ENCODE measurements around the gene SLMAP.
"Not testable (repeated sequence)": the region's sequence is repeated elsewhere in the genome, so short reads cannot be mapped to it uniquely, and the experiment has no call there.

SLMAP gene

DNA sequence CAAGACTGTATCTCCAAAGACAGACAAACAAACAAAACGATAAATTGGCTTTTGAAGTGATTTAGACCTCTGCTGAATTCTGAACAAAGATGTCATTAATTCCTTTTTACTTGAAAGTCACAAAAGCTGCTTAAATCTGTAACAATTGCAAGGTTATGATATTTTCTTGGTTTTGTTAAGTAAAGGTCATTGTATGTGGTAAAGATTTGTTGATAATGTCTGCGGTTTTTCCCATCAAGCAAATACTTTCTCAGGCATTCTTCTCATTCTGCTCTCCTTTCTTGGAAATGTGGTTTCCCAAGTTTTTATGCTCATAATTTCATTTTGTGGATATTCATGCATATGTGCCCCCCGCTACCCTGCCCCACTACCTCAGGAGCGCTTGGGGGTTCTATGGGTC is 116.5 kb downstream of the SLMAP start:
- Histone ChIP-seq H3K9me3 (ENCODE audit: insufficient read depth, low read depth, low read length) (no peaks in the 10 kb centered on the region), H3K27ac (ENCODE audit: low read depth, low read length) (no peak overlapping the region), H3K4me2 (ENCODE audit: low read length) (no peak overlapping the region), H3K79me1 (ENCODE audit: low read length) (no peaks in the 10 kb centered on the region), H3K36me3 (ENCODE audit: control insufficient read depth in 1 of 2, insufficient read depth in 2 of 2, low read length in 2 of 2) (peaks cover 2 to 3% of the 10 kb centered on the region in 2 experiments), H4K8ac (ENCODE audit: low read depth, low read length) (no peak overlapping the region), H4K91ac (ENCODE audit: low read depth, low read length) (no peak overlapping the region), H3K4me3 (ENCODE audit: low read depth, low read length) (no peak overlapping the region), H3K79me2 (ENCODE audit: control insufficient read depth, insufficient read depth, low read length, poor library complexity) (no peaks in the 10 kb centered on the region), H2AK5ac (ENCODE audit: low read length) (no peak overlapping the region), H2BK5ac (ENCODE audit: low read depth, low read length, poor library complexity) (no peak overlapping the region), H3K14ac (ENCODE audit: low read length) (no peak overlapping the region), H3K9ac (ENCODE audit: low read length) (no peak overlapping the region), H3K23ac (ENCODE audit: low read length) (no peak overlapping the region), H3K27me3 (ENCODE audit: insufficient read depth, low read length) (no peaks in the 10 kb centered on the region), H2BK12ac (ENCODE audit: low read length) (no peak overlapping the region), H2AFZ (ENCODE audit: insufficient read depth, low read length, poor library complexity) (no peak overlapping the region), H4K12ac (ENCODE audit: low read depth, low read length) (no peak overlapping the region), H3K4me1 (ENCODE audit: control insufficient read depth in 1 of 2, insufficient read depth in 2 of 2, low read length in 2 of 2) (no peaks in the 10 kb centered on the region), H3K18ac (ENCODE audit: low read length) (no peak overlapping the region), H3K4ac (ENCODE audit: low read depth, low read length) (no peak overlapping the region), H2BK120ac (ENCODE audit: insufficient read depth, low read length, poor library complexity) (no peak overlapping the region)
- peak; percentile 21 to 77 for DNase-seq
- no CpG with 5 or more reads among the region's 4 CpGs for WGBS (ENCODE audit: extremely low coverage, insufficient coverage, insufficient read length)

DNA sequence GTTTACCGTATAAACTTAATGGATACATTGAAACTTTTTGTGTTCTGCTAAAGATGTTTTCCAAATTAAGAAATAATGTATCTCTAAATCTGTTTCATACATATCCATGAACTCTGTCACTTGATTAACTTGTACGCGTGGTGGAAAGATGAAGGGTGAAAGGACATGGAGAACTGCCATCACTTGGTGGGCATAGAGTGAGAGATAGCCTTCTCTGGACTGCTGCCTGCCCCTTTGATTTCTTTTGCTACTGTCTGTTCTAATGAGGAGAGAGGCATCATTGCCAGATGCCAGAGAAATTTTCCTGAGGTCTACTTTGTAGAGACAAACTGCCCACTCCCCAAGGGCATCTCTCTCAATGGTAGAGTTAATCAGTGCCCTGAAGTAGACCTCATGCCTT is 120.5 kb downstream of the SLMAP start:
- Histone ChIP-seq H2BK5ac (ENCODE audit: low read depth, low read length, poor library complexity) (no peak overlapping the region), H2AFZ (ENCODE audit: insufficient read depth, low read length, poor library complexity) (no peak overlapping the region), H3K36me3 (ENCODE audit: control insufficient read depth in 1 of 2, insufficient read depth in 2 of 2, low read length in 2 of 2) (peaks cover 0 to 8% of the 10 kb centered on the region in 2 experiments), H4K8ac (ENCODE audit: low read depth, low read length) (no peak overlapping the region), H3K4ac (ENCODE audit: low read depth, low read length) (no peak overlapping the region), H3K79me1 (ENCODE audit: low read length) (no peaks in the 10 kb centered on the region), H3K4me1 (ENCODE audit: control insufficient read depth in 1 of 2, insufficient read depth in 2 of 2, low read length in 2 of 2) (no peaks in the 10 kb centered on the region), H4K12ac (ENCODE audit: low read depth, low read length) (no peak overlapping the region), H4K91ac (ENCODE audit: low read depth, low read length) (no peak overlapping the region), H3K79me2 (ENCODE audit: control insufficient read depth, insufficient read depth, low read length, poor library complexity) (no peaks in the 10 kb centered on the region), H2AK5ac (ENCODE audit: low read length) (no peak overlapping the region), H3K4me2 (ENCODE audit: low read length) (no peak overlapping the region), H2BK12ac (ENCODE audit: low read length) (no peak overlapping the region), H3K9me3 (ENCODE audit: insufficient read depth, low read depth, low read length) (no peaks in the 10 kb centered on the region), H3K23ac (ENCODE audit: low read length) (no peak overlapping the region), H3K9ac (ENCODE audit: low read length) (no peak overlapping the region), H3K14ac (ENCODE audit: low read length) (no peak overlapping the region), H3K18ac (ENCODE audit: low read length) (no peak overlapping the region), H3K4me3 (ENCODE audit: low read depth, low read length) (no peak overlapping the region), H2BK120ac (ENCODE audit: insufficient read depth, low read length, poor library complexity) (no peak overlapping the region), H3K27ac (ENCODE audit: low read depth, low read length) (no peak overlapping the region), H3K27me3 (ENCODE audit: insufficient read depth, low read length) (no peaks in the 10 kb centered on the region)
- no peak for DNase-seq
- no CpG with 5 or more reads among the region's 3 CpGs for WGBS (ENCODE audit: extremely low coverage, insufficient coverage, insufficient read length)

DNA sequence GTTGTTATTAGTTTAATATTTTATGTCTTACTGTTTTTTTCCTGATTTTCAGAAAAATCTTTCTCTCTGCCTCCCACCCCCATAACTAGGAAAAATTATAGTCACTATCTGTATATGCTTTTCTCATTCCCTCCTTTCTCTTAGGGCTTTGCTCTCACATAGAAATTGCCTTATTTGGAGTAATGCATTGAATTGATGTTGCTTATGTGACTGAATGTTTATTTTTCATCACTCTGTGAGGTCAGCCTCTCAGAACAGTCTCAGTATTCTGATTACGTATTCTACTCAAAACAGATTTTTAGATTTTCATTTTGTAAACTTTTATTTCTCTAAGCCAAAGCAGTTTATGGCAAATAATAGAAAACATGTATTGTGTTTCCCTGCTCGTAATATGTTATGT is 121.0 kb downstream of the SLMAP start:
- Histone ChIP-seq H3K27me3 (ENCODE audit: insufficient read depth, low read length) (no peaks in the 10 kb centered on the region), H3K79me1 (ENCODE audit: low read length) (no peaks in the 10 kb centered on the region), H4K12ac (ENCODE audit: low read depth, low read length) (no peak overlapping the region), H4K91ac (ENCODE audit: low read depth, low read length) (no peak overlapping the region), H3K18ac (ENCODE audit: low read length) (no peak overlapping the region), H3K9ac (ENCODE audit: low read length) (no peak overlapping the region), H4K8ac (ENCODE audit: low read depth, low read length) (no peak overlapping the region), H2AFZ (ENCODE audit: insufficient read depth, low read length, poor library complexity) (no peak overlapping the region), H3K9me3 (ENCODE audit: insufficient read depth, low read depth, low read length) (no peaks in the 10 kb centered on the region), H3K79me2 (ENCODE audit: control insufficient read depth, insufficient read depth, low read length, poor library complexity) (no peaks in the 10 kb centered on the region), H3K36me3 (ENCODE audit: control insufficient read depth in 1 of 2, insufficient read depth in 2 of 2, low read length in 2 of 2) (peaks cover 0 to 8% of the 10 kb centered on the region in 2 experiments), H3K4me3 (ENCODE audit: low read depth, low read length) (no peak overlapping the region), H2BK5ac (ENCODE audit: low read depth, low read length, poor library complexity) (no peak overlapping the region), H2AK5ac (ENCODE audit: low read length) (no peak overlapping the region), H3K4me2 (ENCODE audit: low read length) (no peak overlapping the region), H3K23ac (ENCODE audit: low read length) (no peak overlapping the region), H3K4ac (ENCODE audit: low read depth, low read length) (no peak overlapping the region), H2BK120ac (ENCODE audit: insufficient read depth, low read length, poor library complexity) (no peak overlapping the region), H3K4me1 (ENCODE audit: control insufficient read depth in 1 of 2, insufficient read depth in 2 of 2, low read length in 2 of 2) (no peaks in the 10 kb centered on the region), H3K27ac (ENCODE audit: low read depth, low read length) (no peak overlapping the region), H2BK12ac (ENCODE audit: low read length) (no peak overlapping the region), H3K14ac (ENCODE audit: low read length) (no peak overlapping the region)
- no CpG with 5 or more reads among the region's 2 CpGs for WGBS (ENCODE audit: extremely low coverage, insufficient coverage, insufficient read length)
- DNase-seq = no peak

DNA sequence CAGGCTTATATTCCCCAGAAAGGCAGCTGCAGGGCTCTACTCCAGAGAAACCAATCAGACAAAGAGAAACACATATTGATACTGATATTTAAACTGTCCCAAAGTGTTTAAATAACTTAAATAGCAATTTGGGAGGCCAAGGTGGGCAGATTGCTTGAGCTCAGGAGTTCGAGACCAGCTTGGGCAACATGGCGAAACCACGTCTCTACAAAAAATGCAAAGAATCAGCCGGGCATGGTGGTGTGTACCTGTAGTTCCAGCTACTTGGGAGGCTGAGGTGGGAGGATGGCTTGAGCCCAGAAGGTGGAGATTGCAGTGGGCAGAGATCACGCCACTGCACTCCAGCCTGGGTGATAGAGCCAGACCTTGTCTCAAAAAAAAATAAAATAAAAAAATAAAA is 128.3 kb downstream of the SLMAP start:
- not testable (repeated sequence) for H3K36me3 ChIP-seq (ENCODE audit: control insufficient read depth in 1 of 2, insufficient read depth in 2 of 2, low read length in 2 of 2); H4K8ac ChIP-seq (ENCODE audit: low read depth, low read length); H2AFZ ChIP-seq (ENCODE audit: insufficient read depth, low read length, poor library complexity); H4K91ac ChIP-seq (ENCODE audit: low read depth, low read length); H3K9ac ChIP-seq (ENCODE audit: low read length); H4K12ac ChIP-seq (ENCODE audit: low read depth, low read length); H3K14ac ChIP-seq (ENCODE audit: low read length); H2BK5ac ChIP-seq (ENCODE audit: low read depth, low read length, poor library complexity); H3K79me1 ChIP-seq (ENCODE audit: low read length); H3K79me2 ChIP-seq (ENCODE audit: control insufficient read depth, insufficient read depth, low read length, poor library complexity); H3K23ac ChIP-seq (ENCODE audit: low read length); H3K27me3 ChIP-seq (ENCODE audit: insufficient read depth, low read length); H3K4me1 ChIP-seq (ENCODE audit: control insufficient read depth in 1 of 2, insufficient read depth in 2 of 2, low read length in 2 of 2); H3K27ac ChIP-seq (ENCODE audit: low read depth, low read length); H2AK5ac ChIP-seq (ENCODE audit: low read length); H3K4me2 ChIP-seq (ENCODE audit: low read length); H3K4me3 ChIP-seq (ENCODE audit: low read depth, low read length); H3K4ac ChIP-seq (ENCODE audit: low read depth, low read length); H2BK120ac ChIP-seq (ENCODE audit: insufficient read depth, low read length, poor library complexity); H3K18ac ChIP-seq (ENCODE audit: low read length); H3K9me3 ChIP-seq (ENCODE audit: insufficient read depth, low read depth, low read length); H2BK12ac ChIP-seq (ENCODE audit: low read length)
- WGBS (ENCODE audit: extremely low coverage, insufficient coverage, insufficient read length) = no CpG with 5 or more reads among the region's 5 CpGs
- DNase-seq = peak; percentile 61 to 73
